HepG2 (cell line): ENCODE measurements around the gene NEK9. TPM values are rescaled to one million over a fixed set of nuclear protein-coding genes. Genes with fewer than 3 reads are reported as not detected.

Experiments
- ATAC-seq: fragments of 200-7000 bp; cut with Tn5 transposase; 3 replicates; pipeline ENCODE4 v1.9.1; 2020; ENCODE audit warnings: mild to moderate bottlenecking, moderate library complexity
- BruUV-seq: library from RNA; stranded (reverse); fragments of 400-500 nt; replicated peaks from 2 replicates; lab custom pipeline; 2021; lab: Mats Ljungman, UMichigan
- CTCF ChIA-PET: fragments of 300-600 bp; formaldehyde crosslinking; extraction: SDS; loops from one replicate; lab custom pipeline; 2021; ENCODE audit warnings: low total read pairs, inconsistent platforms, low intra/inter-chr PET ratio; lab: Yijun Ruan, JAX
- POLR2A ChIA-PET: fragments of 350-600 bp; sonication (Branson Sonifier 250); formaldehyde crosslinking; loops from one replicate; lab custom pipeline; 2020; ENCODE audit warnings: antibody characterized with exemption, inconsistent platforms; lab: Yijun Ruan, JAX
- DNase-seq: peaks from one replicate; pipeline ENCODE4 v3.0.0-alpha.2; 2015; ENCODE audit warnings: low spot score
- FAIRE-seq: peaks from 3 replicates; lab custom pipeline; 2011; peaks lifted over from hg19 to GRCh38; lab: Jason Lieb, UNC
- H2AFZ ChIP-seq: one replicate; pipeline ENCODE4 v1.6.1; 2011; ENCODE audit warnings: low read length, inconsistent platforms
- H3K27ac ChIP-seq: fragments of 300-600 bp; 3 replicates; pipeline ENCODE4 v1.8.0; 2011; ENCODE audit warnings: mixed run types, mild to moderate bottlenecking, mixed read lengths, low read length, inconsistent platforms; ENCODE audit not compliant: insufficient read depth; ENCODE audit errors: extremely low read length
- H3K27me3 ChIP-seq, 2 experiments: fragments of 200-600 bp in 1 of 2; 2 replicates in 1 of 2; 3 replicates in 1 of 2; pipeline versions ENCODE4 v1.6.0 to v1.8.0; 2011; ENCODE audit warnings: low read length in 2 of 2, mild to moderate bottlenecking in 2 of 2, moderate library complexity in 2 of 2, inconsistent platforms in 1 of 2; ENCODE audit not compliant: insufficient read depth in 2 of 2, control insufficient read depth in 1 of 2
- H3K36me3 ChIP-seq, 2 experiments: fragments of 200-600 bp in 1 of 2; replicated peaks in 1 of 2; 2 replicates in 1 of 2; 3 replicates in 1 of 2; pipeline versions ENCODE4 v1.5.1 to v1.8.0; 2011; ENCODE audit warnings: low read length in 2 of 2, inconsistent platforms in 1 of 2; ENCODE audit not compliant: insufficient read depth in 2 of 2, control insufficient read depth in 1 of 2
- H3K4me1 ChIP-seq: 2 replicates; pipeline ENCODE4 v1.5.1; 2012; ENCODE audit warnings: low read length, inconsistent platforms; ENCODE audit not compliant: insufficient read depth
- H3K4me2 ChIP-seq: 2 replicates; pipeline ENCODE4 v1.6.0; 2011; ENCODE audit warnings: low read depth, low read length, inconsistent platforms
- H3K4me3 ChIP-seq, 3 experiments: fragments of 200-600 bp in 1 of 3; sonication (generic), shearing (Covaris generic) in 1 of 3; replicated peaks in 1 of 3; 2 replicates each; pipeline ENCODE4 v1.5.1; 2011 to 2016; ENCODE audit warnings: low read length in 3 of 3, inconsistent platforms in 2 of 3, low read depth in 2 of 3, mild to moderate bottlenecking in 2 of 3, control low read depth in 1 of 3, mixed read lengths in 1 of 3; ENCODE audit not compliant: insufficient read depth in 1 of 3
- H3K79me2 ChIP-seq: one replicate; pipeline ENCODE4 v1.6.1; 2011; ENCODE audit warnings: low read length, inconsistent platforms; ENCODE audit not compliant: insufficient read depth
- H3K9ac ChIP-seq: 2 replicates; pipeline ENCODE4 v1.6.0; 2011; ENCODE audit warnings: mild to moderate bottlenecking, low read depth, low read length, inconsistent platforms; ENCODE audit not compliant: insufficient read depth
- H3K9me3 ChIP-seq: 2 replicates; pipeline ENCODE4 v1.5.1; 2012; ENCODE audit warnings: mild to moderate bottlenecking, low read length
- H4K20me1 ChIP-seq: 2 replicates; pipeline ENCODE4 v1.6.0; 2011; ENCODE audit warnings: inconsistent platforms, mild to moderate bottlenecking, low read length, moderate library complexity; ENCODE audit not compliant: insufficient read depth
- ATM ChIP-seq: fragments of 450-650 bp; IDR thresholded peaks from 2 replicates; pipeline ENCODE4 v1.7.1; 2017; ENCODE audit warnings: mild to moderate bottlenecking, borderline replicate concordance
- FOXO4 ChIP-seq: sonication (generic); formaldehyde crosslinking; conservative IDR thresholded peaks from 2 replicates; pipeline ENCODE4 v1.8.1; 2023; ENCODE audit warnings: missing genetic modification reagents
- GABPB1 ChIP-seq: IDR thresholded peaks from 2 replicates; pipeline ENCODE4 v1.6.1; 2016; ENCODE audit warnings: mild to moderate bottlenecking, missing genetic modification reagents, moderate library complexity, missing compliant biosample characterization
- NFKB2 ChIP-seq: sonication (generic); formaldehyde crosslinking; IDR thresholded peaks from 2 replicates; pipeline ENCODE4 v1.4.0; 2020; ENCODE audit warnings: missing genetic modification reagents, borderline replicate concordance
- PCBP2 ChIP-seq: fragments of 200-400 bp; formaldehyde crosslinking; optimal IDR thresholded peaks from 2 replicates; pipeline ENCODE3; 2018; ENCODE audit warnings: low read length, low read depth; ENCODE audit not compliant: poor library complexity, severe bottlenecking
- SCMH1 ChIP-seq: sonication (generic); formaldehyde crosslinking; IDR thresholded peaks from 2 replicates; pipeline ENCODE4 v1.9.0; 2021; ENCODE audit warnings: missing genetic modification reagents, mild to moderate bottlenecking, borderline replicate concordance
- SSRP1 ChIP-seq: IDR thresholded peaks from 2 replicates; pipeline ENCODE4 v1.6.1; 2016; ENCODE audit warnings: control low read depth
- UBTF ChIP-seq: sonication (generic); formaldehyde crosslinking; IDR thresholded peaks from 2 replicates; pipeline ENCODE4 v1.4.0; 2020; ENCODE audit warnings: mild to moderate bottlenecking, missing genetic modification reagents
- ZEB1 ChIP-seq: IDR thresholded peaks from 2 replicates; pipeline ENCODE4 v1.6.1; 2012; ENCODE audit warnings: mild to moderate bottlenecking, low read depth, inconsistent platforms; ENCODE audit not compliant: insufficient replicate concordance
- ZFYVE20 ChIP-seq: sonication (generic); formaldehyde crosslinking; IDR thresholded peaks from 2 replicates; pipeline ENCODE4 v1.8.0; 2023; ENCODE audit warnings: low read depth, mild to moderate bottlenecking, moderate library complexity, missing genetic modification reagents, borderline replicate concordance
- ZKSCAN1 ChIP-seq: fragments of 150-350 bp; IDR thresholded peaks from 2 replicates; pipeline ENCODE4 v1.6.1; 2014; ENCODE audit warnings: low read length
- ZNF282 ChIP-seq: fragments of 450-650 bp; IDR thresholded peaks from 2 replicates; pipeline ENCODE4 v1.6.1; 2018; ENCODE audit not compliant: partially characterized antibody
- ZNF367 ChIP-seq: sonication (generic); formaldehyde crosslinking; IDR thresholded peaks from 2 replicates; pipeline ENCODE4 v1.4.0; 2020; ENCODE audit warnings: missing genetic modification reagents, borderline replicate concordance
- ZNF577 ChIP-seq: sonication (generic); formaldehyde crosslinking; IDR thresholded peaks from 2 replicates; pipeline ENCODE4 v1.4.0; 2020; ENCODE audit warnings: mild to moderate bottlenecking, low read depth, missing genetic modification reagents, borderline replicate concordance
- ZNF672 ChIP-seq: sonication (generic); formaldehyde crosslinking; IDR thresholded peaks from 2 replicates; pipeline ENCODE4 v1.8.1; 2022; ENCODE audit warnings: missing genetic modification reagents
- ZNF766 ChIP-seq: sonication (generic); formaldehyde crosslinking; IDR thresholded peaks from 2 replicates; pipeline ENCODE4 v1.5.0; 2020; ENCODE audit warnings: missing genetic modification reagents, borderline replicate concordance
- ZNF777 ChIP-seq: sonication (generic); formaldehyde crosslinking; IDR thresholded peaks from 2 replicates; pipeline ENCODE4 v1.4.0; 2020; ENCODE audit warnings: missing genetic modification reagents
- ZSCAN29 ChIP-seq: sonication (generic); formaldehyde crosslinking; conservative IDR thresholded peaks from 2 replicates; pipeline ENCODE4 v1.4.0; 2020; ENCODE audit warnings: mild to moderate bottlenecking, missing genetic modification reagents
- WGBS: methylation state at CpG from one replicate; pipeline ENCODE4 v1.1.6; 2017; ENCODE audit warnings: low lambda C conversion rate; 5-methylcytosine and 5-hydroxymethylcytosine counted together
- in situ Hi-C: cut with HindIII; loops from 2 replicates; pipeline ENCODE4 v1.10.0; 2017; ENCODE audit warnings: low pct_unique_long_range_greater_than_20kb; ENCODE audit not compliant: extremely low pct_ligation_motif_present
- intact Hi-C: fragments of 100-400 bp; cut with micrococcal nuclease; formaldehyde crosslinking; loops from one replicate; pipeline ENCODE4 v1.10.0; 2022; ENCODE audit not compliant: unreplicated experiment
- polyA plus RNA-seq, 8 experiments: library from polyadenylated mRNA; depleted of rRNA in 3 of 8; stranded (reverse) in 7 of 8; unstranded in 1 of 8; fragments of >200 nt; fragmentation: Illumina TruSeq in 4 of 8; extraction: Trizol in 4 of 8; gene quantifications; 2 replicates each; pipeline versions ENCODE4 v1.2.1 to v1.2.3, GENCODE V29; 2011 to 2016; ENCODE audit warnings: low read depth in 4 of 8, missing spikeins in 1 of 8, mixed read lengths in 1 of 8; ENCODE audit not compliant: insufficient read depth in 1 of 8
- total RNA-seq, 5 experiments: library from RNA; depleted of rRNA; stranded (reverse); fragments of >200 nt; fragmentation: Illumina TruSeq; extraction: Trizol; gene quantifications; 2 replicates each; pipeline ENCODE4 v1.2.3, GENCODE V29; 2016; ENCODE audit warnings: low read depth in 1 of 5
- TF ChIP-seq, protein P1 (sequence below): sonication (generic); formaldehyde crosslinking; IDR thresholded peaks from 2 replicates; pipeline ENCODE4 v1.5.0; 2020; ENCODE audit warnings: missing genetic modification reagents

NEK9 gene
- total and polyA plus RNA-seq, 2 of the 13 experiments (the other 11 are each of a cell fraction or from before 2014, with no cell fraction given): 16.5 to 27.3 TPM

GRCh38 chr14:75119056-75119455 is 7.8 kb downstream of the NEK9 start (continued):
- TF ChIP-seq ZEB1: no peak

- in situ Hi-C loops: no loop called here
- no peaks in the 10 kb centered on the region for H3K27me3 ChIP-seq
- peaks cover 19 to 59% of the 10 kb centered on the region in 2 experiments for H3K36me3 ChIP-seq
- BruUV-seq: no TSS peak
- POLR2A ChIA-PET: no interaction called here
- ATAC-seq (no peak), DNase-seq (no peak), FAIRE-seq (no peak)
- H3K79me2 ChIP-seq: no peaks in the 10 kb centered on the region
- H3K4me2 ChIP-seq: no peak overlapping the region
- intact Hi-C loops: no loop called here
- CTCF ChIA-PET: no interaction called here
- 93% methylated on average over 5 of the region's 5 CpGs for WGBS
- H2AFZ ChIP-seq: no peak overlapping the region
- no peaks in the 10 kb centered on the region for H3K9me3 ChIP-seq
- H4K20me1 ChIP-seq: no peaks in the 10 kb centered on the region
- H3K4me3 ChIP-seq: no peak overlapping the region
- no peak overlapping the region for H3K9ac ChIP-seq
- no peaks in the 10 kb centered on the region for H3K4me1 ChIP-seq
- no peak overlapping the region for H3K27ac ChIP-seq
- TF ChIP-seq ZKSCAN1: no peak
- no peak for TF ChIP-seq ZNF672 (CRISPR knock-in tag)
- TF ChIP-seq ZNF577 (CRISPR knock-in tag): no peak
- no peak for TF ChIP-seq PCBP2
- no peak for TF ChIP-seq SSRP1 (CRISPR knock-in tag)
- no peak for TF ChIP-seq UBTF (CRISPR knock-in tag)
- TF ChIP-seq ZNF766 (CRISPR knock-in tag): no peak
- TF ChIP-seq GABPB1: no peak
- TF ChIP-seq NFKB2: no peak
- no peak for TF ChIP-seq ZFYVE20 (CRISPR knock-in tag)
- TF ChIP-seq, protein P1, sequence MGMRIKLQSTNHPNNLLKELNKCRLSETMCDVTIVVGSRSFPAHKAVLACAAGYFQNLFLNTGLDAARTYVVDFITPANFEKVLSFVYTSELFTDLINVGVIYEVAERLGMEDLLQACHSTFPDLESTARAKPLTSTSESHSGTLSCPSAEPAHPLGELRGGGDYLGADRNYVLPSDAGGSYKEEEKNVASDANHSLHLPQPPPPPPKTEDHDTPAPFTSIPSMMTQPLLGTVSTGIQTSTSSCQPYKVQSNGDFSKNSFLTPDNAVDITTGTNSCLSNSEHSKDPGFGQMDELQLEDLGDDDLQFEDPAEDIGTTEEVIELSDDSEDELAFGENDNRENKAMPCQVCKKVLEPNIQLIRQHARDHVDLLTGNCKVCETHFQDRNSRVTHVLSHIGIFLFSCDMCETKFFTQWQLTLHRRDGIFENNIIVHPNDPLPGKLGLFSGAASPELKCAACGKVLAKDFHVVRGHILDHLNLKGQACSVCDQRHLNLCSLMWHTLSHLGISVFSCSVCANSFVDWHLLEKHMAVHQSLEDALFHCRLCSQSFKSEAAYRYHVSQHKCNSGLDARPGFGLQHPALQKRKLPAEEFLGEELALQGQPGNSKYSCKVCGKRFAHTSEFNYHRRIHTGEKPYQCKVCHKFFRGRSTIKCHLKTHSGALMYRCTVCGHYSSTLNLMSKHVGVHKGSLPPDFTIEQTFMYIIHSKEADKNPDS (CRISPR knock-in tag): no peak
- no peak for TF ChIP-seq ZSCAN29 (CRISPR knock-in tag)
- no peak for TF ChIP-seq ZNF282
- no peak for TF ChIP-seq ATM
- no peak for TF ChIP-seq ZNF777 (CRISPR knock-in tag)
- no peak for TF ChIP-seq SCMH1 (CRISPR knock-in tag)
- no peak for TF ChIP-seq ZNF367 (CRISPR knock-in tag)
- TF ChIP-seq FOXO4 (CRISPR knock-in tag): no peak
Measured at GRCh38 chr14:75113932-75114539, 12.8 kb downstream of the NEK9 start.
